Amniotic stem cell (primary cell): ENCODE measurements around the gene SLCO2B1.

Experiments
- DNase-seq: peaks from one replicate; lab custom pipeline; 2025; lab: John Stamatoyannopoulos, UW

SLCO2B1 gene

GRCh38 chr11:75195167-75195962 lies 44.5 kb downstream of the SLCO2B1 start:
- no peak for DNase-seq

GRCh38 chr11:75196426-75196825 lies 45.5 kb downstream of the SLCO2B1 start:
- DNase-seq = no peak

- DNase-seq = no peak
These were observed 46.8 kb downstream of the SLCO2B1 start for GRCh38 chr11:75197512-75198277.

GRCh38 chr11:75198278-75198973 lies 47.5 kb downstream of the SLCO2B1 start:
- no peak for DNase-seq

GRCh38 chr11:75199412-75199955 lies 48.6 kb downstream of the SLCO2B1 start:
- DNase-seq = no peak

DNA sequence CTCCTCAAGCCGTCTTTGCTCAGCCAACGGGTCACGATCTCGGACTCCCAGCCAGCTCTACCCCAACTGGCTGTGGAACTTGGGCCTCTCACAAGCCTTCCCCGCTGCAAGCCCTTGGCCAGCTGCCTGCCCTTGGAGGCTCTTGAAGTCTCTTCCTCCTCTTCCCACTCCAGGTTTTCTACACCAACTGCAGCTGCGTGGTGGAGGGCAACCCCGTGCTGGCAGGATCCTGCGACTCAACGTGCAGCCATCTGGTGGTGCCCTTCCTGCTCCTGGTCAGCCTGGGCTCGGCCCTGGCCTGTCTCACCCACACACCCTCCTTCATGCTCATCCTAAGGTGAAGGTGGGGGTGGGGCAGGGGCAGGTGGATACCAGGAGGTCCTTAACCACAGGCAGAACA lies 49.1 kb downstream of the SLCO2B1 start:
- no peak for DNase-seq

DNA sequence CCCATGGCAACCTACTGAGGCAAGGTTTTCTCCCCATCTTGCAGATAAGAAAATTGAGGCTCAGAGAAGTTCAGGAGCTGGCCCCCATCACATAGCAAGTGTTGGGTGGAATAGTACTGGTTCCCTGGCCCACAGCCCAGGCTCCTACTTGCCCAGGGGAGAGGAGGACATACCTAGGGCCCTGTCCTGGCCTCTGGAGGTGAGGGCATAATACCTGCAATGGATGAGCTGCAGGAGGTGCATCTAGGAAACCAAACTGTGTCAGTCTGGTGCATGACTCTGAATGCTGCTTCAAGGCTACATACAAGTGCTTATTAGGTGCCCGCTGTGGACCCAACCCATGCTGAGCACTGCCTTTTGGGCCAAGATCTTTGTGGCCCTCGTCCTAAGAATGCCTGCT lies 49.6 kb downstream of the SLCO2B1 start:
- no peak for DNase-seq

- DNase-seq = no peak
These were observed 50.9 kb downstream of the SLCO2B1 start for GRCh38 chr11:75201771-75202170.

GRCh38 chr11:75202195-75202594 lies 51.3 kb downstream of the SLCO2B1 start:
- DNase-seq = no peak

- DNase-seq = no peak
These were observed 52.2 kb downstream of the SLCO2B1 start for GRCh38 chr11:75203138-75203537.

- DNase-seq = no peak
These were observed 52.7 kb downstream of the SLCO2B1 start for GRCh38 chr11:75203641-75204011.

- DNase-seq = no peak
These were observed 53.2 kb downstream of the SLCO2B1 start for GRCh38 chr11:75204012-75204674.

- peak; percentile 72 for DNase-seq
These were observed 54.0 kb downstream of the SLCO2B1 start for GRCh38 chr11:75204685-75205563.

GRCh38 chr11:75205564-75206020 lies 54.7 kb downstream of the SLCO2B1 start:
- no peak for DNase-seq

DNA sequence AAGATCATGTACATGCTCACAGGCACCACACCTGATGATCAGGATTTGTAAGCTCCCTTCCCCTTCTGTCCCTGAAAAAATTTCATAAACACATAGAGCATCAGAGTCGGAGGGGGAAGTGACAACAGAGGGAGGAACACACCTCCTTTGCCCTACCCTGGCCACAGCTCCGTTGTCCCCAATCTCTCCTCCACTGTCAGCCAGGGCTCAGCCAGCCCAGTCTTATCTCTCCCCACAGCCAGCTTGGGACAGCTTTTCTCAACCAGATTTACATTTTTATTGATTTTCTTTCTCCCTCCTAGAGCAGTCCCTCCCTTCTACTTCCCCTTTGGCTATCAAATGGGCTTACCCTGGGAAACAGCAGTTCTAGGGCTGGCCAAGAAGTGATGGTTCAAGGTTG lies 57.5 kb downstream of the SLCO2B1 start:
- DNase-seq = no peak

DNA sequence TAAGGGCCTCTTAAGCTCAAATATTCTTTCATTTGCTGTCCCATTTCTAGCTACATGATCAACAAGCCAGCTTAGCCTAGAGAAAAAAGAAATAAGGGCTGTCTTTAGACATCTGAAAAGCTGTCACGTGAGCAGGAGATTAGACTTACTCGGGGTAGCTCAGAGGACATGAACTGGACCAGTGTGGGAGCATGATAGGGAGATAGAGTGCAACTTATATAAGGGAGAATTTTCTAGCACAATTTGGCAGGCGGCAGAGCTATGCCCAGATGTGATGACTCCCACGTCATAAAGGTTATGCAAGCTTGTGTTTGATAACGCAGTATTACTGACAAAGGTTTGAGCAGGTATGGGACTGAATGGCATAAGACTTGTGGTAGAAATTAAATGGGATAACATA lies 61.5 kb downstream of the SLCO2B1 start:
- DNase-seq = no peak

GRCh38 chr11:75214411-75214821 lies 63.5 kb downstream of the SLCO2B1 start:
- DNase-seq = peak; percentile 58

DNA sequence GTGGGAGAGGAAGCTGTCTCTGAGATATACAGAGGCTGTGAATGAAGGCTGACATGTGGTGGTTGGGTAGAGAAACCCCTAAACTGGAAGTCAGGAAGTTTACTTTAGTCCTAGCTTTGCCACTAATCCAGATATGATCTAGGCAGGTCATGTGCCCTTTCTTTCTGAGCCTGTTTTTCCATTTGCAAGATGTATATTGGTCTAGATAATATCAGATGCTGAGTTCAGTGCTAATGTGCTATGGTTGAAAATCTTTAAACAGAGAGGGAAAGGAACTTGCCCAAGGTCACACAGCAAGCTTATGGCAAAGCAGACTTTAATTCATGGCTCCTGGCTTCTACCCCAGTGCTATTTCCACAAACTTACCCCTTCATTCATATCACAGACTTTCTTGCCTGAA lies 63.9 kb downstream of the SLCO2B1 start:
- DNase-seq = no peak

GRCh38 chr11:75219869-75220268 lies 69.0 kb downstream of the SLCO2B1 start:
- no peak for DNase-seq

- no peak for DNase-seq
These were observed 73.2 kb downstream of the SLCO2B1 start for GRCh38 chr11:75223954-75224643.
